HepG2 (cell line): ENCODE measurements around the gene JSRP1. TPM values are rescaled to one million over a fixed set of nuclear protein-coding genes. Genes with fewer than 3 reads are reported as not detected.

Source experiments
- GLI4 ChIP-seq: sonication (generic); formaldehyde crosslinking; IDR thresholded peaks from 2 replicates; pipeline ENCODE4 v1.5.1; 2020; ENCODE audit warnings: missing genetic modification reagents, mild to moderate bottlenecking, moderate library complexity, borderline replicate concordance
- GTF3A ChIP-seq: sonication (generic); formaldehyde crosslinking; conservative IDR thresholded peaks from 2 replicates; pipeline ENCODE4 v1.4.0; 2020; ENCODE audit warnings: mild to moderate bottlenecking, missing genetic modification reagents
- KLF9 ChIP-seq: IDR thresholded peaks from 2 replicates; pipeline ENCODE4 v1.6.1; 2016; ENCODE audit warnings: low read depth
- KMT2A ChIP-seq: sonication (generic); formaldehyde crosslinking; IDR thresholded peaks from 2 replicates; pipeline ENCODE4 v1.4.0; 2020; ENCODE audit warnings: missing genetic modification reagents
- MLX ChIP-seq: IDR thresholded peaks from 2 replicates; pipeline ENCODE4 v1.6.1; 2016
- MYNN ChIP-seq: sonication (generic); formaldehyde crosslinking; IDR thresholded peaks from 2 replicates; pipeline ENCODE4 v1.4.0; 2020; ENCODE audit warnings: mild to moderate bottlenecking, low read depth, missing genetic modification reagents
- PHF21A ChIP-seq: sonication (generic); formaldehyde crosslinking; IDR thresholded peaks from 2 replicates; pipeline ENCODE4 v1.5.0; 2020; ENCODE audit warnings: mild to moderate bottlenecking, missing genetic modification reagents
- PLRG1 ChIP-seq: fragments of 450-650 bp; conservative IDR thresholded peaks from 2 replicates; pipeline ENCODE4 v1.6.1; 2016
- RXRA ChIP-seq: sonication (generic); formaldehyde crosslinking; IDR thresholded peaks from 2 replicates; pipeline ENCODE4 v1.5.1; 2020; ENCODE audit warnings: missing genetic modification reagents
- SP2 ChIP-seq: sonication (generic); formaldehyde crosslinking; IDR thresholded peaks from 2 replicates; pipeline ENCODE4 v1.5.1; 2020; ENCODE audit warnings: mild to moderate bottlenecking, missing genetic modification reagents
- ZBTB4 ChIP-seq: sonication (generic); formaldehyde crosslinking; IDR thresholded peaks from 2 replicates; pipeline ENCODE4 v1.4.0; 2020; ENCODE audit warnings: missing genetic modification reagents, mild to moderate bottlenecking, borderline replicate concordance
- ZNF441 ChIP-seq: sonication (generic); formaldehyde crosslinking; IDR thresholded peaks from 2 replicates; pipeline ENCODE4 v1.7.0; 2021; ENCODE audit warnings: missing genetic modification reagents, borderline replicate concordance
- ZNF567 ChIP-seq: sonication (generic); formaldehyde crosslinking; IDR thresholded peaks from 2 replicates; pipeline ENCODE4 v1.8.1; 2023; ENCODE audit warnings: mild to moderate bottlenecking, missing genetic modification reagents, borderline replicate concordance
- ZNF580 ChIP-seq: IDR thresholded peaks from 2 replicates; pipeline ENCODE4 v1.6.1; 2016; ENCODE audit warnings: low read depth, borderline replicate concordance
- ZNF670 ChIP-seq: sonication (generic); formaldehyde crosslinking; IDR thresholded peaks from 2 replicates; pipeline ENCODE4 v1.8.0; 2022; ENCODE audit warnings: mild to moderate bottlenecking, missing genetic modification reagents, borderline replicate concordance
- ZSCAN25 ChIP-seq: sonication (generic); formaldehyde crosslinking; IDR thresholded peaks from 2 replicates; pipeline ENCODE4 v1.8.0; 2022; ENCODE audit warnings: mild to moderate bottlenecking, missing genetic modification reagents
- polyA plus RNA-seq, 8 experiments: library from polyadenylated mRNA; depleted of rRNA in 3 of 8; stranded (reverse) in 7 of 8; unstranded in 1 of 8; fragments of >200 nt; fragmentation: Illumina TruSeq in 4 of 8; extraction: Trizol in 4 of 8; gene quantifications; 2 replicates each; pipeline versions ENCODE4 v1.2.1 to v1.2.3, GENCODE V29; 2011 to 2016; ENCODE audit warnings: low read depth in 4 of 8, missing spikeins in 1 of 8, mixed read lengths in 1 of 8; ENCODE audit not compliant: insufficient read depth in 1 of 8
- total RNA-seq, 5 experiments: library from RNA; depleted of rRNA; stranded (reverse); fragments of >200 nt; fragmentation: Illumina TruSeq; extraction: Trizol; gene quantifications; 2 replicates each; pipeline ENCODE4 v1.2.3, GENCODE V29; 2016; ENCODE audit warnings: low read depth in 1 of 5
- TF ChIP-seq, protein P1 (sequence below): sonication (generic); formaldehyde crosslinking; IDR thresholded peaks from 2 replicates; pipeline ENCODE4 v1.5.1; 2020; ENCODE audit warnings: missing genetic modification reagents, mild to moderate bottlenecking, borderline replicate concordance
- TF ChIP-seq, protein P2 (sequence below): sonication (generic); formaldehyde crosslinking; IDR thresholded peaks from 2 replicates; pipeline ENCODE4 v1.9.0; 2021; ENCODE audit warnings: missing genetic modification reagents, borderline replicate concordance
- TF ChIP-seq, protein P3 (sequence below): sonication (generic); formaldehyde crosslinking; IDR thresholded peaks from 2 replicates; pipeline ENCODE4 v1.8.0; 2022; ENCODE audit warnings: missing genetic modification reagents, mild to moderate bottlenecking, borderline replicate concordance

The JSRP1 gene
- total and polyA plus RNA-seq, 2 of the 13 experiments (the other 11 are each of a cell fraction or from before 2014, with no cell fraction given), result 0.16 to 0.38 TPM

GRCh38 chr19:2236314-2237050, 19.7 kb downstream of the JSRP1 start, which contains the start of the genes PLEKHJ1 and SF3A2 (continued):
- TF ChIP-seq ZNF441 (CRISPR knock-in tag) (peak; percentile 96), MLX (CRISPR knock-in tag) (peak; percentile 55; the same call in 1 of the 2 replicates), ZSCAN25 (peak; percentile 64; the same call in 1 of the 2 replicates), ZNF580 (CRISPR knock-in tag) (peak; percentile 97), PLRG1 (no peak), ZNF567 (CRISPR knock-in tag) (peak; percentile 75; the same call in 1 of the 2 replicates), PHF21A (CRISPR knock-in tag) (peak; percentile 85; the same call in 1 of the 2 replicates), ZNF670 (CRISPR knock-in tag) (peak; percentile 99), GTF3A (no peak), KLF9 (peak; percentile 97), MYNN (CRISPR knock-in tag) (no peak), ZBTB4 (CRISPR knock-in tag) (peak; percentile 88; the same call in 1 of the 2 replicates), RXRA (CRISPR knock-in tag) (peak; percentile 74), KMT2A (CRISPR knock-in tag) (peak; percentile 87), GLI4 (CRISPR knock-in tag) (no peak), SP2 (CRISPR knock-in tag) (peak; percentile 77)
- TF ChIP-seq, protein P1, sequence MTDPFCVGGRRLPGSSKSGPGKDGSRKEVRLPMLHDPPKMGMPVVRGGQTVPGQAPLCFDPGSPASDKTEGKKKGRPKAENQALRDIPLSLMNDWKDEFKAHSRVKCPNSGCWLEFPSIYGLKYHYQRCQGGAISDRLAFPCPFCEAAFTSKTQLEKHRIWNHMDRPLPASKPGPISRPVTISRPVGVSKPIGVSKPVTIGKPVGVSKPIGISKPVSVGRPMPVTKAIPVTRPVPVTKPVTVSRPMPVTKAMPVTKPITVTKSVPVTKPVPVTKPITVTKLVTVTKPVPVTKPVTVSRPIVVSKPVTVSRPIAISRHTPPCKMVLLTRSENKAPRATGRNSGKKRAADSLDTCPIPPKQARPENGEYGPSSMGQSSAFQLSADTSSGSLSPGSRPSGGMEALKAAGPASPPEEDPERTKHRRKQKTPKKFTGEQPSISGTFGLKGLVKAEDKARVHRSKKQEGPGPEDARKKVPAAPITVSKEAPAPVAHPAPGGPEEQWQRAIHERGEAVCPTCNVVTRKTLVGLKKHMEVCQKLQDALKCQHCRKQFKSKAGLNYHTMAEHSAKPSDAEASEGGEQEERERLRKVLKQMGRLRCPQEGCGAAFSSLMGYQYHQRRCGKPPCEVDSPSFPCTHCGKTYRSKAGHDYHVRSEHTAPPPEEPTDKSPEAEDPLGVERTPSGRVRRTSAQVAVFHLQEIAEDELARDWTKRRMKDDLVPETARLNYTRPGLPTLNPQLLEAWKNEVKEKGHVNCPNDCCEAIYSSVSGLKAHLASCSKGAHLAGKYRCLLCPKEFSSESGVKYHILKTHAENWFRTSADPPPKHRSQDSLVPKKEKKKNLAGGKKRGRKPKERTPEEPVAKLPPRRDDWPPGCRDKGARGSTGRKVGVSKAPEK (CRISPR knock-in tag), result peak; percentile 84; the same call in 1 of the 2 replicates
- TF ChIP-seq, protein P2, sequence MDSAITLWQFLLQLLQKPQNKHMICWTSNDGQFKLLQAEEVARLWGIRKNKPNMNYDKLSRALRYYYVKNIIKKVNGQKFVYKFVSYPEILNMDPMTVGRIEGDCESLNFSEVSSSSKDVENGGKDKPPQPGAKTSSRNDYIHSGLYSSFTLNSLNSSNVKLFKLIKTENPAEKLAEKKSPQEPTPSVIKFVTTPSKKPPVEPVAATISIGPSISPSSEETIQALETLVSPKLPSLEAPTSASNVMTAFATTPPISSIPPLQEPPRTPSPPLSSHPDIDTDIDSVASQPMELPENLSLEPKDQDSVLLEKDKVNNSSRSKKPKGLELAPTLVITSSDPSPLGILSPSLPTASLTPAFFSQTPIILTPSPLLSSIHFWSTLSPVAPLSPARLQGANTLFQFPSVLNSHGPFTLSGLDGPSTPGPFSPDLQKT (CRISPR knock-in tag), result peak; percentile 60; the same call in 1 of the 2 replicates
- TF ChIP-seq, protein P3, sequence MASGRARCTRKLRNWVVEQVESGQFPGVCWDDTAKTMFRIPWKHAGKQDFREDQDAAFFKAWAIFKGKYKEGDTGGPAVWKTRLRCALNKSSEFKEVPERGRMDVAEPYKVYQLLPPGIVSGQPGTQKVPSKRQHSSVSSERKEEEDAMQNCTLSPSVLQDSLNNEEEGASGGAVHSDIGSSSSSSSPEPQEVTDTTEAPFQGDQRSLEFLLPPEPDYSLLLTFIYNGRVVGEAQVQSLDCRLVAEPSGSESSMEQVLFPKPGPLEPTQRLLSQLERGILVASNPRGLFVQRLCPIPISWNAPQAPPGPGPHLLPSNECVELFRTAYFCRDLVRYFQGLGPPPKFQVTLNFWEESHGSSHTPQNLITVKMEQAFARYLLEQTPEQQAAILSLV (CRISPR knock-in tag), result peak; percentile 92; the same call in 1 of the 2 replicates
